GM10266 (cell line): ENCODE measurements around the gene FLRT2.

Experiments used
- DNase-seq: peaks from one replicate; pipeline ENCODE4 v3.0.0; 2012; ENCODE audit errors: extremely low spot score
- CTCF ChIP-seq: IDR thresholded peaks from 2 replicates; pipeline ENCODE4 v1.5.1; 2012; ENCODE audit warnings: mild to moderate bottlenecking, low read depth; ENCODE audit not compliant: control insufficient read depth, insufficient read depth; ENCODE audit errors: missing control alignments

The FLRT2 gene

GRCh38 chr14:85533861-85534291 lies 3.9 kb downstream of the FLRT2 start:
- no peak for TF ChIP-seq CTCF
- peak; percentile 24 for DNase-seq

DNA sequence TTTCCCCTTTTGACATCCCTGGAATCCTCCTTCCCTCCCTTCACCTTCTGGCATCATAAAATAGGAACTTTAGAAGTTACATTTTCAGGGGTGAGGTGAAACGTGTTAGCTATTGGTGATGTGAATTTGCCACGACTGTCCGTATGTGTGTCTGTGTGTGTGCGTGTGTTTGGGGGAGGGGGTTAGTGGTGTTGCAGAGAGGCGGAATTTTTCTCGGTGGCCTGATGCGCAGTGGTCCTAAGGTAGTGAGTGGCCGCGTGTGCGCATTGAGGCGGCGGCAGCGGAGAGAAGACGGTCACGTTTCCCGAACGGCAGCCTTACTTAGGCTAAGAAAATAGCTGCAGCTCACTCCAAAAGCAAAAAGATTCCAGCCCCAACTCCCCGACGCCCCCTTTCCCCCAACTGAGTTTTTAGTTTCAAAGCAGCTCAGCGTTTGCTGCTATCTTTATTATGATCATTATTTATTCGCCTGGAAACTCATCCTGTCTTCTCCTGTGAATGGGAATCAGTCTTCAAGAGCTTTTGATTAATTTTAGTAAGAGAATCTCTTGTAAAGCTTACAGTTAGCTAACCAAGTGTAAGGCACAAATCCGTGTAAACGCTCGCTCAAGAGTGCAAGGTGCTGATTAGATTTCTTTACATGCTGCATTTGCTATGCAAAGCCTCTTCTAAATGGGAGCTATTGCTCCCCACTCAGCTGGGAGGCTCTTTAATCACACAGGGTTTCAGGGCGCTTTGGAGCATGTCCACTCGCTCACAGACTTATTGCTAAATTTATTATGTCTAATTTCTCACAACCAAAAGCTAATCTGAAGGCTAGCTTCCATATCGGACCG lies 4.7 kb downstream of the FLRT2 start:
- TF ChIP-seq CTCF: no peak
- peak; percentile 15 for DNase-seq

GRCh38 chr14:85535321-85535720 lies 5.4 kb downstream of the FLRT2 start:
- TF ChIP-seq CTCF: no peak
- DNase-seq: no peak

DNA sequence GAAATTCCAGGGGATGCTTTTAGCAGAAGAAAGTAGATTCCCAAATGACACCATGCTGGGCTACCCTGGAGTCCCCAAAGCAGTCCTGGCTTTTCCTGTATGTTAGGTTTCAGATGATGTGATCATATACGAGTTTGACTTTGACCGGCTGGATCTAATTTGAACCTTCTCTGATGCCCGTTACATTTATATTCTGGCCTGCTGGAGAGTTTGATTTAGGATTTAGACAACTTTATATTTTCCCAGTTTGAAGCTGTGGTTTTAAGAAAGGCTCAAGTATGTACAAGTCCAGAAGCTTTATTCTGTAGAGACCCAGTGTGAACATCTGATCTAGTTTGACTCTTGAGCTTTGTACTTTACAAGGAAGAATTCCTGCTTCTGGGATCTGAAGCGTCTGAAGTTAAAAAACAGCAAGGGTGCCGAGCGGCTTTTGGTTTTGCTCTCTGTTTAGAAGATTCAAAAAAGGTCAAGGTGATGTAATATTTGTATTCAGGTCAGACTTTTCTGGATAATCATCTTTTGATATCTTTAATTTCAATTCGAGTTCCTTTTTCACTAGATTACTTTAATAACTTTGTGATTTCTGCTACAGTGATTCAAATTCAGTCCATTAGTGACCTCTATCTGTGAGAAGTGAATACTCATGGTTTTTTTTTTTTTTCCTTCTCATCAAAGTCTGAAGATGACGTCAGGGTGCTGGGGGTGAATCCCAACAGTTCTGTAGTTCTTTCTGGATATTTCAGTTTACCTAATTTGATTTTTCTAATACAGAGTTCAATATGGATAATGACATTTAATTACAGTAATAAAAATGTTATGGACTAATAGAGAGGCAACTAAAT lies 6.3 kb downstream of the FLRT2 start:
- DNase-seq: no peak
- TF ChIP-seq CTCF: no peak

DNA sequence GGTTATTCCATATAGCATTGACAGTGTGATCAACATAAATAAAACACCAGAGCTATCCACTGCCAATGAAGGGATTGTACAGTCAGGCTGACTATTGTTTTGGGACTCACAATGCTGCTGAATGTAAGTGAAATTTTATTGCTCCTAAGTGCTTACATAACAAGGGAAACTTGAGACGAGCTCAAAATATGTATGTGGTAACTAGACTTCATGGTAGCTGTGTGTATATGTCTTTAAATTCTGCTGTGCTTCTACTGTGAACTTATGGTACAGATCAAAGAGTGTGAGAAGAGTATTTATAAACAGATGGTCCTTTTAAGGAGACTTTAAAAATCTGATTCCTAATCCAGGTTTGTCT lies 6.9 kb downstream of the FLRT2 start:
- no peak for TF ChIP-seq CTCF

DNA sequence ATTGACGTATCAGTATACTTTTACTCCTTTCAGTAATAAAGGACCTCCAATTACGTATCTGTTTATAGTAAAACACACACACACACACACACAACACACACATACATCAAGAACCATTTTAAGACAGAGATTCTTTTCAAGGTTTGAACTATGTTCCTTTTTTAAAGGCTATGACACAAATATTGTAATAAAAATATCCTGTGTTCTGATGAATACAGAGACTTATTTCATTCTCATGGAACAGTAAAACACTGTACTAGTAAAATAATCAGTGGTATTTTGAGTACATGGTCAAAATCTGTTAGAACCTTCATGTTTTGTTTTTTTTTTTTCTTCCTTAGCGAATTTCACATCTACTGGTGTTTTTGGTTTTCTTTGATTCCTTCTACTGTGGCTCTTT lies 7.6 kb downstream of the FLRT2 start:
- no peak for TF ChIP-seq CTCF
- DNase-seq: no peak

More for the DNA sequence above, 6.9 kb downstream of the FLRT2 start:
- no peak for DNase-seq

GRCh38 chr14:85538636-85539035 lies 8.7 kb downstream of the FLRT2 start:
- no peak for TF ChIP-seq CTCF

More at GRCh38 chr14:85538636-85539035, 8.7 kb downstream of the FLRT2 start:
- DNase-seq: no peak
